GM12865 (cell line): Measurements from ENCODE around the gene MED23.

Source experiments
- DNase-seq: peaks from one replicate; pipeline ENCODE4 v3.0.0; 2010; ENCODE audit warnings: low read depth
- H3K4me3 ChIP-seq: 2 replicates; pipeline ENCODE4 v1.5.1; 2011; ENCODE audit warnings: mild to moderate bottlenecking, low read depth, low read length, control low read depth
- CTCF ChIP-seq: IDR thresholded peaks from 2 replicates; pipeline ENCODE4 v1.5.1; 2011; ENCODE audit warnings: low read length, control low read depth, low read depth, inconsistent platforms; ENCODE audit not compliant: insufficient read depth; ENCODE audit errors: missing control alignments

MED23 gene

GRCh38 chr6:131600716-131601115, 27.3 kb downstream of the MED23 start:
- DNase-seq, result no peak

GRCh38 chr6:131597446-131597845, 30.6 kb downstream of the MED23 start:
- TF ChIP-seq CTCF, result no peak
- DNase-seq, result no peak
- no peak overlapping the region for H3K4me3 ChIP-seq

More at GRCh38 chr6:131600716-131601115, 27.3 kb downstream of the MED23 start:
- TF ChIP-seq CTCF, result no peak
- H3K4me3 ChIP-seq, result no peak overlapping the region

GRCh38 chr6:131594074-131594473, 34.0 kb downstream of the MED23 start:
- no peak for TF ChIP-seq CTCF
- no peak for DNase-seq

GRCh38 chr6:131592935-131593334, 35.1 kb downstream of the MED23 start:
- no peak for DNase-seq
- H3K4me3 ChIP-seq, result no peak overlapping the region
- no peak for TF ChIP-seq CTCF

More at GRCh38 chr6:131594074-131594473, 34.0 kb downstream of the MED23 start:
- H3K4me3 ChIP-seq, result no peak overlapping the region

- H3K4me3 ChIP-seq, result no peak overlapping the region
- TF ChIP-seq CTCF, result no peak
- DNase-seq, result no peak
Measured at GRCh38 chr6:131588643-131589042, 39.4 kb downstream of the MED23 start.

- TF ChIP-seq CTCF, result no peak
- DNase-seq, result no peak
Measured at GRCh38 chr6:131587909-131588308, 40.1 kb downstream of the MED23 start.

GRCh38 chr6:131586543-131586942, 41.5 kb downstream of the MED23 start:
- H3K4me3 ChIP-seq, result no peak overlapping the region
- no peak for TF ChIP-seq CTCF
- no peak for DNase-seq

More at GRCh38 chr6:131587909-131588308, 40.1 kb downstream of the MED23 start:
- H3K4me3 ChIP-seq, result no peak overlapping the region
